OCI-LY7 (cell line): ENCODE measurements around the gene CACNA2D1.

ENCODE experiments used
- CTCF ChIP-seq: fragments of 200-600 bp; sonication (generic); conservative IDR thresholded peaks from 2 replicates; pipeline ENCODE4 v1.5.1; 2014; ENCODE audit warnings: mild to moderate bottlenecking, antibody characterized with exemption, low read length, moderate library complexity, mixed read lengths
- EZH2phosphoT487 ChIP-seq: fragments of 200-600 bp; sonication (generic); IDR thresholded peaks from 2 replicates; pipeline ENCODE4 v1.6.1; 2018; ENCODE audit warnings: low read depth, borderline replicate concordance, mild to moderate bottlenecking, mixed run types, antibody characterized with exemption, low read length, moderate library complexity, mixed read lengths

GRCh38 chr7:82438521-82438920, 5.1 kb downstream of the CACNA2D1 start:
- TF ChIP-seq CTCF: no peak
- TF ChIP-seq EZH2phosphoT487: no peak
